HUDEP-2 (cell line): ENCODE measurements around the gene PACSIN2.
"Not testable (repeated sequence)": the region's sequence is repeated elsewhere in the genome, so short reads cannot be mapped to it uniquely, and the experiment has no call there.

ENCODE experiments used
- DNase-seq, 76 experiments: peaks; one replicate each; lab custom pipeline; 2025; ENCODE audit not compliant: unreplicated experiment in 76 of 76; lab: John Stamatoyannopoulos, UW

Gene PACSIN2

GRCh38 chr22:42931421-42932196 lies 83.3 kb downstream of the PACSIN2 start:
- no peak for DNase-seq

DNA sequence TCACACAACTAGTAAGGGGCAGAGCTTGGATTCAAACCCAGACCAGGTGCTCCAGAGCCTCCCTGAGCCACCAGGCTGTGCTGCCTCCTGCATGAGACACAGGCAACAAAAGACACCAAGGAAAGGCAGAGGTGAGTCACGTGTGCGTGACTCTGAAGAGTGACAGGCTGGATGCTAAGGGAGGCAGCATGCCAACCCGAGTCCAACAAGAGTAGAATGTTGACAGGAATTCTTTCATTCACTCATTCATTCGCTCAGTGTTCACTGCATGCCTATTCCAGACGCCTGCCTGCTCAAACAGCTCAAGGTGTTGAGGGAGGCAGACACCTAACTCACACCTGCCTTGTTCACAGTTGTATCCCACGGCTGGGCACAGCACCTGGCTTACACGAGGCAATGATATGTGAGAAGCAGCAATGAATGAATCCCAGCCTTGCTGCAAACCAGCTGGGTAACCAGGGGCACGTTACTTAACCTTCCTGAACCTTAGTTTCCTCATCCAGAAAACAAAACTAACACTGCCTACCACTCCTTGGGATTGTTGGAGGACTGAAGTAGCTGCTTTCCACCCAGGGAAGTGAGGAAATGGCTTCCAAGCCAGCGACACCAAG lies 84.0 kb downstream of the PACSIN2 start:
- DNase-seq: peak in 1 of 76 experiments; percentile 8

DNA sequence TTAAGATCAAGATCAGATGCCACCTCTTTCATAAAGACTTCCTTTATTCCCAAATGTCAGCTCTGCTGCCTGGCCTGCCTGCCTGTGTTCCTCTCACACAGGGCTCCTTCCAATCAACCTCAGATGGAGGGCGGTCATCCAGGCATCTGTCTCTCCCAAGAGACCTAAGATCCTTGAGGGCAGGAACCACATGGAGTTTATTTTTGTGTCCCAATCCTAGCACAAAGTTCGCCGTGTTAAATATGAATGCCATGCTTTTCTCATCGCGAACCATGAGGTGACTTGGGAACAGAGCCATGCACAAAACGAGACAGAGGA lies 85.2 kb downstream of the PACSIN2 start:
- no peak for DNase-seq

DNA sequence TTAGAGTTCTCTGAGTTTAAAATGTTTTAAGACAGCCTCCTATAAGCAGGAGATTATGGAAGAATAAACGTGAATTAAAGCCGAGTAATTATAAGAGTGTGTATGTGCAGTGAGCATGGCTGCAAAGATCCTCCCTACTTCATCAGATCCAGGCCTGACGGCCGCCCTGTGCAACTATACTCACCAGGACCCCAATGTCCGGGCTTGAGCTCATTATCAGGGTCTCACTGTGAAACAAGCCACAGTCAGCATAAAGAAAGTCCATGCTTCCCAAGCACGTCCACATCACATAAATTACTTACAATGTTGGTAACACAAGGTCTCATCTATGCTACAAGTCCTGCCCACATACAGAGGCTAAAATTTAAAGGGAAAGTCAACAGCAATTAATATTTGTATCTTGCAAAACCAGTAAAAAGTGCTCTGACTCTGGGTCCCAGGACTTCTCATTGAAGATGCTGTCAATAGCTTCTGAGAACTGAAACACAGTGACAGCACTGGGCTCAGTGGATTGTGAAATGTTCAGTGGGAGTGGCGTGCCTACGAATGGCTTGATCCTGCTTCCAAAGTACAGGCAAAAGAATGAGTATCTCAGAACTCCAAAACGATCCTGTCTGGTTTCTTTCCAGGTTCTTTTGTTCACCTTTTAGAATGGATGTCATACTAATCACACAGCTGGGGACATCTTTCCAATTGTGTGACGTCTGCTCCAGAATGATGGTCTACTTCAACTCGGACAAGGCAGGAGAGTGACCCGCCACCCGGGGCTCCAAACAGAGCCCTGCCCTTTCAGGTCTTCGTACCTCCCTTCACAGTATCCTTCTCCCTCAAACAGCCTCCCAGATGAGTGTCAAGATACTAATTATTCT lies 85.7 kb downstream of the PACSIN2 start:
- DNase-seq: no peak

DNA sequence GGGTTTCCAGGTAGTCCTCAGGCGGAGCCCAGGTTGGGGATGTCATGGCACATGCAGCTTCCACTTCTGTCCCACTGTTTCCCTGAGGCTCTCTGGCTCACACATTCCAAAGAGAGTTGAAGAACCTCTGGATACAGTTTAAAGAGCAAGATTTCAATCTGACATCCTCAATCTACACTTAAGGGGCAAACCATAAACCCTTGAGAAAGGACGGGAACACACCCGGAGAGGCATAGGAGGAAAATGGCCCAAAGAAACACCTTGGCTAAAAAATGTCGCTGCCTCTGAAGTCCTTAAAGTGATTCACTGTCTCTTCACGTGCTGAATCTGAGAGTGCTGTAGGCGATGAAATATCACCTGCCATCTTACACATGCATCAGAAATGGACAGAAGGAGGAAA lies 87.0 kb downstream of the PACSIN2 start:
- no peak for DNase-seq

DNA sequence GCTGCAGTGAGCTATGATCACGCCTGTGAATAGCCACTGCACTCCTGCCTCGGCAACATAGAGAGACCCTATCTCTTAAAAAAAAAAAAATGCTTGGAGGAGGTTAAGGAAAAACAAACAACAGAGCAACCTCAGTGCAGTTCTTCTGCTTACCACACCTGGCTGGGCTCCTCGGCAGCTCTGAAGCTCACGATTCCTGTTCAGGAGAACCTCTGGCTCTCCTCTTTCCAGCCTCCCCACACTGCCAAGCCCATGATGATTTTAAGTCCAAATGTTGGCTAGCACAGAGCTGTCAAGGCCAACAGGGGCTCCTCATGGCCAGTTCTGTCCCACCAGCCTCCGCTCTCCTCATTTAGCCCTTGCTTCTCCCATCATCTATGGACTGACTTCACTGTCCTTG lies 88.2 kb downstream of the PACSIN2 start:
- no peak for DNase-seq

DNA sequence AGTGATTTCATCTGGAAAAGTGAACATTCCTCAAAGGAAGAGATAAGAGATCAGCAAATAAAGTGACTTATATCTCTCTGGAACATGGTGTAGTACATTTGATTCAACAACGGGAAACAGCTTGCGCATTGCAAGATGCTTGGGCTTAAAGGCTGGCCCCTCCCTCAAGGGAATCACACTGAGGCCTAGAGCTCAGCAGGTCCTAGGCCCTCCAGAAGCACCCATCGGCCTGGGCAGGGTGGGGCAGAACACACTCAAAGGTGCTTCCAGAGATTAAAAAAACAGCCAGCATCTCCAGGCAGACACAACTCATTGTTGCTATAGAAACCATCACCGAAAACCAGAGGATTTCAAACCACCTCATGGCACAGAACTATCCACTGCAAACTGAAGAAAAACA lies 88.8 kb downstream of the PACSIN2 start:
- DNase-seq: peak in 60 of 76 experiments; percentile 12 to 73 (median 40)

DNA sequence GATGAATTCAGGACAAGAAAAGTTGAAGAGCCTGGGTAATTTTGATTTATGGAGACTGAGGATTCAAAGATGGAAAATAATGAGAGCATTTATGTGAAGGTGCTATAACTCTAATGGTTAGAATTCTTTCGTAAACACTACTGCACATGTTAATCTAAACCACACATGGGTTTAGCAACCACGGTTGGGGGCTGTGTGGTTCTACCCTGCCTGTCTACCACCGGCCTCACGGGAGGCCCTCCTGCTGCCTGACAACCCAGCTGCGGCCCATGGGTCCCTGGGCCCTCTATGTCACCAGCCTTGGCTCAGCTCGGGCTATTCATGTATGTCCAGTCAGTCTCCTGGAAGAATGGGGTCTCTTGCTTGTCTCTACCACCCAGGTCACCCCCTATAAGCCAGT lies 89.4 kb downstream of the PACSIN2 start:
- peak in 7 of 76 experiments; percentile 11 to 21 (median 15) for DNase-seq

GRCh38 chr22:42925031-42925430 lies 89.9 kb downstream of the PACSIN2 start:
- not testable (repeated sequence) for DNase-seq

- DNase-seq: no peak
Observed at GRCh38 chr22:42924436-42924835, 90.5 kb downstream of the PACSIN2 start.

GRCh38 chr22:42922374-42923191 lies 92.4 kb downstream of the PACSIN2 start:
- DNase-seq: peak in 71 of 76 experiments; percentile 16 to 80 (median 55)

GRCh38 chr22:42920101-42920820 lies 94.7 kb downstream of the PACSIN2 start:
- DNase-seq: no peak

DNA sequence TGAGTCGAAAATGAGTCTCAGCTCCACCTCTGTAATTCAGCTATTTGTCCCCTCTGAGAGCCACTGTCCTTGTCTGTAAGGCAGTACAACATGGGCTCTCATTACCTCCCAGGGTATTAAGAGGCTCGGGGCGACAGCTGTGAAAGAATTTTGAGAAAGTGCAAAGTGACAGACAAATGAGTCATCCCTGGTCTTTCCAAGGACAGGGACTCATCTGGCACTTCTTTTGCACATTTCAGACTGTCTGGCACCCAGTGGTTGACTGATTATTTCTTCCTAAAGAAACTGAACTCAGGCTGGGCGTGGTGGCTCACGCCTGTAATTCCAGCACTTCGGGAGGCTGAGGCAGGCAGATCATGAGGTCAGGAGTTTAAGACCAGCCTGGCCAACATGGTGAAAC lies 95.8 kb downstream of the PACSIN2 start:
- DNase-seq: peak in 10 of 76 experiments; percentile 5 to 33 (median 20)

DNA sequence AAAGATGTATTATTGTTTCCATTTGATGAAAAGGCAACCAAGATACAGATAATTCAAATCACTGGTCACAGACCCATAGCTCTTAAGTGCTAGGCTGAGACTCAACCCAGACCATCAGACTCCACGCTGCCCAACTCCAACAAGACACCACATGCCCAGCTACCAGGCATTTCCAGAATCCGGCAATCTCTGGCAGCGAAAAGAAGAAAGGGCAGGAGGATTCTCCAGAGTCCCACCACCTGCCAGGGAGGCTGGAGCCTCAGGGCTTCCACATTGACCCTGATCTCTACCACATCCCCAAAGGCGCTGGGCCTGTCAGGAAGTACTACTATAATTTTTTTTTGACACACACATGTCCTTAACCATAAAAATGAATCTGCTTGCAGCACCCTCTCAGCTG lies 96.4 kb downstream of the PACSIN2 start:
- no peak for DNase-seq

DNA sequence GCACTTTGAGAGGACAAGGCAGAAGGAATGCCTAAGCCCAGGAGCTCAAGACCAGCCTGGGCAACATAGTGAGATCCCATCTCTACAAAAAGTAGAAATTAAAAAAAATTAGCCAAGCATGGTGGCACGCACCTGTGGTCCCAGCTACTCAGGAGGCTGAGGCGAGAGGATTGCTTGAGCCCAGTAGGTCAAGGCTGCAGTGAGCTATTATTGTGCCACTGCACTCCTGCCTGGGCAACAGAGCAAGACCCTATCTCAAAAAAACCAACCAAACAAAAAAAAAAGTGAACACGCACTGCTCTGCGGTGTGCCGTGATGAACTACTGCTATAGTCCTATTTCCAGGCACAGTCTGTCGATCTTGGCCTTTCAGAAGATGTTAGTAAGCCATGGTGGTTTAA lies 97.6 kb downstream of the PACSIN2 start:
- not testable (repeated sequence) for DNase-seq

DNA sequence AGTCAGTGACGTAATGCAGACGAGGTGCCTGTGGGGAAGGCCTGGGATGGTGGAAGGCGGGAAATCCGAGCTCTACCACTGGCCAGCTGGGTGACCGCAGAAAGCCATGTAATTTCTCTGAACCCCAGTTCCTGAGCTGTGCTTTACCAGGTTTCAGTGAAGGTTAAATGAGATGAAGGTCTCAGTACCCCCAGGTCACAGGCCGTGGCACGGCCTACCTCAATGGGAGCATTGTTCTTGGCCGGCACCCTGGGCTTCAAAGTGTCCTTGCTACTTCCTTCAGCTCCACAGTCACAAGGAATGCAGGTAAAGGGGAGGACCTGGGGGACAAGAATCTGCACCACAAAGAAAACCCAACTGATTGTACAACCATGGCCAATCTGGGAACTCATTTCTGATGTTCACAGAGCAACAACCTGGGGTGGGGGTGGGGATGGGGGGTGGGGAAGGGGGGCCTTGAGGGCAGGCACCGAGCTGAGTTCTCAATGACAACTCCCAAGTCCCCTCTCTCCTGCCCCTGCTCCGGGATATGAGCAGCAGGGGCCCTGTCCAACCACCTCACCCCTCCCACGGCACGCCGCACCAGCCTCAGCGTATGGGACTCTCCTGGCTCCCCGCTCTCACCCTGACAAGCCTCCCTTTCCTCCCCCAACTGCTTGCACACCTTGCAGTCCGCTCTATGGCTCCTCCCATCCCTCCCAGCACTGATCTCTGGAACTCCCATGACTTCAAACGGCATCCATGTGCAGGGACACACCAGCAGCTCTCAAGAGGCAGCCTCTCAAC lies 98.8 kb downstream of the PACSIN2 start:
- DNase-seq: no peak

- DNase-seq: no peak
Observed at GRCh38 chr22:42914511-42915076, 100.4 kb downstream of the PACSIN2 start.

- no peak for DNase-seq
Observed at GRCh38 chr22:42913874-42914510, 101.0 kb downstream of the PACSIN2 start.
